HL-60/S4 treated with retinoic acid at 250 ng/mL for 4 days and 3 days (cell line): Measurements from ENCODE around the gene PTGFR.

Experiments
- in situ Hi-C: fragments of 300-500 bp; cut with MboI; formaldehyde crosslinking; loops from 2 replicates; pipeline ENCODE4 v1.7.0; 2022; ENCODE audit warnings: low sequenced_read_pairs

Gene PTGFR

DNA sequence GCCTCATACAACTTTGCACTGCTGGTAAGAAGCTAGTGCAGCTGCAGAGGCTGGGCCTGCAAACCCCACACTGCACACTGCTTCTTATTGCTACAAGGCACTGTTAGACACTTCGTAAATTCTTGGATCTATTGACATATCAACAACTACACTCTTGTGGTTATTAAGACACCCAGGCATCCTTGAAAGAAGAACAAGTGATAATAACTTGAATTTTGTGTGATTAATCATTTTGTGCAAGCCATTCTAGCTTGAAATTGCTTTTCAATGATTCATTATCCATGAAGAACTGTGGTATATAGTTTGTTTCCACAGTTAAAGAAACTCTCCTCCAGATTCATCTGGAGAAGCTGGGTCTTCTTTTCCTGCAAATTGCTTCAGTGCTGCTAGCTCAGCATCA lies 95.8 kb downstream of the PTGFR start:
- in situ Hi-C loops: no loop called here

GRCh38 chr1:78587211-78587610 lies 96.4 kb downstream of the PTGFR start:
- in situ Hi-C loops: no loop called here
